Lower leg skin (tissue), 4 donors: ENCODE results near the gene ZMYND8. TPM values are rescaled to one million over a fixed set of nuclear protein-coding genes. Genes with fewer than 3 reads are reported as not detected.

ENCODE experiments used
- DNase-seq, 2 donors: peaks; one replicate each; pipeline ENCODE4 v3.0.0-alpha.2; 2019; ENCODE audit warnings: low spot score in 2 of 2
- H3K4me3 ChIP-seq: fragments of 200-600 bp; sonication (generic); 2 replicates; pipeline ENCODE4 v1.5.1; 2017; ENCODE audit warnings: mild to moderate bottlenecking, low read depth; ENCODE audit not compliant: poor library complexity, severe bottlenecking
- CTCF ChIP-seq, 3 donors: fragments of 450-650 bp; IDR thresholded peaks; one replicate each; pipeline ENCODE4 v1.5.1; 2016; ENCODE audit warnings: antibody characterized with exemption in 3 of 3, mild to moderate bottlenecking in 3 of 3, moderate library complexity in 2 of 3
- POLR2A ChIP-seq, 2 donors: fragments of 450-650 bp; IDR thresholded peaks; one replicate each; pipeline ENCODE4 v1.6.1; 2016 to 2017; ENCODE audit warnings: antibody characterized with exemption in 2 of 2, mild to moderate bottlenecking in 1 of 2, moderate library complexity in 1 of 2
- WGBS, 2 donors: methylation state at CpG; one replicate each; pipeline ENCODE4 v1.1.5; 2018; 5-methylcytosine and 5-hydroxymethylcytosine counted together
- intact Hi-C: fragments of 100-400 bp; cut with DNase I; formaldehyde crosslinking; loops from one replicate; pipeline ENCODE4 v1.15.0; 2023; ENCODE audit warnings: low total_unique reads
- total RNA-seq, 4 donors: library from RNA; depleted of rRNA; stranded (reverse); fragments of >200 nt; gene quantifications; one replicate each; pipeline ENCODE4 v1.1.0, GENCODE V29; 2016

ZMYND8 gene
- total RNA-seq, 4 donors from 2014 or later = 42.2 to 79.0 (median 65.4) TPM

- WGBS, 2 donors = 64 to 66% methylated on average over 16 of the region's 16 CpGs
- H3K4me3 ChIP-seq = no peak overlapping the region
- intact Hi-C loops = no loop called here
- TF ChIP-seq POLR2A (IDR thresholded peaks at IDR 0.05) = no peak
- TF ChIP-seq CTCF (IDR thresholded peaks at IDR 0.05) = no peak
- DNase-seq = no peak
Measured at GRCh38 chr20:47258745-47259695, 97.5 kb downstream of the ZMYND8 start.

DNA sequence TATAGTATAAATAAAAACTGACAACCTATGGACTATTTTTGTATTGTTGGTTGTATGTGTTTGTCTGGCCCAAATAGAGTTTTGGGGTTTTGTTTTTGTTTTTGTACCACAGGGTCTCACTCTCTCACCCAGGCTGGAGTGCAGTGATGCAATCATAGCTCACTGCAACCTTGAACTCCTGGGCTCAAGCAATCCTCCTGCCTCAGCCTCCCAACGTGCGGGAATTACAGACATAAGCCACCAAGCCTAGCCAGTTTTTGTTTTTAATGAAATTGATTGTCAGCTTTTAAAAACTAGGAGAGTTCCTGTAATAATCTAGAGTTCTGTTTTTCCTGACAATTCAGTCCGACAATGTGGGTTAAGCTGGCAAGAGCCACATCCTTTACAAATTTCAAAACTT is 98.7 kb downstream of the ZMYND8 start:
- 82 to 88% methylated on average over 3 of the region's 3 CpGs for WGBS, 2 donors
- no peak for TF ChIP-seq CTCF (IDR thresholded peaks at IDR 0.05)
- TF ChIP-seq POLR2A (IDR thresholded peaks at IDR 0.05) = no peak
- intact Hi-C loops = no loop called here
- DNase-seq = no peak
- no peak overlapping the region for H3K4me3 ChIP-seq

GRCh38 chr20:47257256-47257655 is 99.2 kb downstream of the ZMYND8 start:
- WGBS, 2 donors = 96 to 98% methylated on average over 1 of the region's 1 CpG
- intact Hi-C loops = no loop called here
- H3K4me3 ChIP-seq = no peak overlapping the region
- TF ChIP-seq CTCF (IDR thresholded peaks at IDR 0.05) (peak in 1 of 3 donors; percentile 22), POLR2A (IDR thresholded peaks at IDR 0.05) (no peak)
- DNase-seq = no peak

- H3K4me3 ChIP-seq = no peak overlapping the region
- intact Hi-C loops = no loop called here
- 91 to 98% methylated on average over 8 of the region's 8 CpGs for WGBS, 2 donors
- DNase-seq = no peak
- TF ChIP-seq POLR2A (IDR thresholded peaks at IDR 0.05) = no peak
Measured at GRCh38 chr20:47256668-47257236, 99.7 kb downstream of the ZMYND8 start.

- 86 to 95% methylated on average over 6 of the region's 6 CpGs for WGBS, 2 donors
- no peak for DNase-seq
- TF ChIP-seq CTCF (IDR thresholded peaks at IDR 0.05) (no peak), POLR2A (IDR thresholded peaks at IDR 0.05) (no peak)
- intact Hi-C loops = no loop called here
- no peak overlapping the region for H3K4me3 ChIP-seq
Measured at GRCh38 chr20:47253872-47254271, 102.6 kb downstream of the ZMYND8 start.

DNA sequence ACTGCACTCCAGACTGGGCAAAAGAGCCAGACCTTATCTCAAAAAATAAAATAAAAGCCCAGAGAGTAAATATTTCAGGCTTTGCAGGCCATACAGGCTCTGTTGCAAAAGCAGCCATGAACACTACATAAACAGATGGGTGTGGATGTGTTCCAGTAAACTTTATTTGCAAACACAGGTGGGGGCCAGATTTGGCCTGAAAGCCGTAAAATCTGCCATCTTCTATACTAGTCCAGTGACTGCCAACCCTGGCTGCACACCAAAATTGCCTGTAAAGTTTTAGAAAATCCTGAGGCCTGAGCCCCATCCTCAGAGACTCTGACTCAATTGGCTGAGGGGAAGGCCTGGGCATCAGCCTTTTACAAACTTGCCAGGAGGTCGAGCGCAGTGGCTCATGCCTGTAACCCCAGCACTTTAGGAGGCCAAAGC is 103.6 kb downstream of the ZMYND8 start:
- DNase-seq = no peak
- no peak overlapping the region for H3K4me3 ChIP-seq
- intact Hi-C loops = no loop called here
- TF ChIP-seq CTCF (IDR thresholded peaks at IDR 0.05) (no peak), POLR2A (IDR thresholded peaks at IDR 0.05) (no peak)
- 74 to 100% methylated on average over 1 to 3 of the region's 3 CpGs for WGBS, 2 donors
